ENCODE results near the gene BTBD1.
"Not testable (repeated sequence)": the region's sequence is repeated elsewhere in the genome, so short reads cannot be mapped to it uniquely, and the experiment has no call there.

BTBD1 gene

GRCh38 chr15:83057696-83058376, 9.2 kb downstream of the BTBD1 start:
- no peak for DNase-seq (ENCODE audit: low read depth)

- no peak for DNase-seq (ENCODE audit: low read depth)
Observed at GRCh38 chr15:83057002-83057401, 10.1 kb downstream of the BTBD1 start.

GRCh38 chr15:83053151-83053550, 13.9 kb downstream of the BTBD1 start:
- peak; percentile 88 for DNase-seq (ENCODE audit: low read depth)

- peak; percentile 65 for DNase-seq (ENCODE audit: low read depth)
Observed at GRCh38 chr15:83046558-83047127, 20.4 kb downstream of the BTBD1 start.

GRCh38 chr15:83044156-83044555, 22.9 kb downstream of the BTBD1 start:
- DNase-seq (ENCODE audit: low read depth): no peak

- DNase-seq (ENCODE audit: low read depth): peak; percentile 57
Observed at GRCh38 chr15:83039206-83039605, 27.8 kb downstream of the BTBD1 start.

- DNase-seq (ENCODE audit: low read depth): no peak
Observed at GRCh38 chr15:83036253-83036652, 30.8 kb downstream of the BTBD1 start.

GRCh38 chr15:83031234-83031633, 35.8 kb downstream of the BTBD1 start:
- not testable (repeated sequence) for DNase-seq (ENCODE audit: low read depth)

GRCh38 chr15:83030021-83030420, 37.0 kb downstream of the BTBD1 start:
- DNase-seq (ENCODE audit: low read depth): peak; percentile 38

GRCh38 chr15:83018436-83018835, 48.6 kb downstream of the BTBD1 start:
- no peak for DNase-seq (ENCODE audit: low read depth)

- DNase-seq (ENCODE audit: low read depth): no peak
Observed at GRCh38 chr15:83016906-83017305, 50.1 kb downstream of the BTBD1 start.

GRCh38 chr15:83015361-83015760, 51.7 kb downstream of the BTBD1 start:
- DNase-seq (ENCODE audit: low read depth): no peak

GRCh38 chr15:83014205-83014653, 52.8 kb downstream of the BTBD1 start:
- DNase-seq (ENCODE audit: low read depth): no peak

GRCh38 chr15:83012636-83013035, 54.4 kb downstream of the BTBD1 start:
- no peak for DNase-seq (ENCODE audit: low read depth)

GRCh38 chr15:83012076-83012426, 55.0 kb downstream of the BTBD1 start:
- peak; percentile 37 for DNase-seq (ENCODE audit: low read depth)

- DNase-seq (ENCODE audit: low read depth): peak; percentile 91
Observed at GRCh38 chr15:83011271-83012075, 55.6 kb downstream of the BTBD1 start, which contains the start of gene C15orf40. Gene C15orf40 (minus strand): TSS chr15:83011639. CDS start chr15:83011607, 32 bp downstream.

GRCh38 chr15:83010709-83011270, 56.3 kb downstream of the BTBD1 start:
- peak; percentile 76 for DNase-seq (ENCODE audit: low read depth)

- DNase-seq (ENCODE audit: low read depth): not testable (repeated sequence)
Observed at GRCh38 chr15:83000672-83001031, 66.4 kb downstream of the BTBD1 start.

- DNase-seq (ENCODE audit: low read depth): peak; percentile 71
Observed at GRCh38 chr15:82999905-83000671, 67.0 kb downstream of the BTBD1 start.

- DNase-seq (ENCODE audit: low read depth): no peak
Observed at GRCh38 chr15:82999426-82999825, 67.6 kb downstream of the BTBD1 start.

- DNase-seq (ENCODE audit: low read depth): no peak
Observed at GRCh38 chr15:82995938-82996337, 71.1 kb downstream of the BTBD1 start.

GRCh38 chr15:82995076-82995475, 72.0 kb downstream of the BTBD1 start:
- no peak for DNase-seq (ENCODE audit: low read depth)
